ENCODE measurements around the gene PROCR.

DNA sequence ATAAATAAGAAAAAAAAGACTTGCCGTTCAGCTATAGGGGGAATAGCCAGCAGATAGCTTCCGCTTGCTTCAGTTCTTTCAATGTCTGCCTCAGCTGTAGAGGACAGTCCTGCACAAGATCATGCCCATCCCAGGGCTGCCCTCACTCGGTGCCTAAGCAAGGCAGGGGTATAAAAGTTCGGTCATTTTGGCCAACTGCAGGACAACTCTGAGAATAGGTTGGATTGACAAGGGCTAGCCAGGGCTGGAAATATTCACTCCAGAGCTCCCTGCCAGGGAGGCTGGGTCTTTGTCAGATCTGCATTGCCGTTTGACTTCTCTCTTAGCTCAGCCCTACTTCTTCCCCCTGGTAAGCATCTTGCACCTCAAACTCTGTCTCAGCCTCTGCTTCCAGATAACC lies 8.4 kb downstream of the PROCR start:
- TF ChIP-seq, protein P1, sequence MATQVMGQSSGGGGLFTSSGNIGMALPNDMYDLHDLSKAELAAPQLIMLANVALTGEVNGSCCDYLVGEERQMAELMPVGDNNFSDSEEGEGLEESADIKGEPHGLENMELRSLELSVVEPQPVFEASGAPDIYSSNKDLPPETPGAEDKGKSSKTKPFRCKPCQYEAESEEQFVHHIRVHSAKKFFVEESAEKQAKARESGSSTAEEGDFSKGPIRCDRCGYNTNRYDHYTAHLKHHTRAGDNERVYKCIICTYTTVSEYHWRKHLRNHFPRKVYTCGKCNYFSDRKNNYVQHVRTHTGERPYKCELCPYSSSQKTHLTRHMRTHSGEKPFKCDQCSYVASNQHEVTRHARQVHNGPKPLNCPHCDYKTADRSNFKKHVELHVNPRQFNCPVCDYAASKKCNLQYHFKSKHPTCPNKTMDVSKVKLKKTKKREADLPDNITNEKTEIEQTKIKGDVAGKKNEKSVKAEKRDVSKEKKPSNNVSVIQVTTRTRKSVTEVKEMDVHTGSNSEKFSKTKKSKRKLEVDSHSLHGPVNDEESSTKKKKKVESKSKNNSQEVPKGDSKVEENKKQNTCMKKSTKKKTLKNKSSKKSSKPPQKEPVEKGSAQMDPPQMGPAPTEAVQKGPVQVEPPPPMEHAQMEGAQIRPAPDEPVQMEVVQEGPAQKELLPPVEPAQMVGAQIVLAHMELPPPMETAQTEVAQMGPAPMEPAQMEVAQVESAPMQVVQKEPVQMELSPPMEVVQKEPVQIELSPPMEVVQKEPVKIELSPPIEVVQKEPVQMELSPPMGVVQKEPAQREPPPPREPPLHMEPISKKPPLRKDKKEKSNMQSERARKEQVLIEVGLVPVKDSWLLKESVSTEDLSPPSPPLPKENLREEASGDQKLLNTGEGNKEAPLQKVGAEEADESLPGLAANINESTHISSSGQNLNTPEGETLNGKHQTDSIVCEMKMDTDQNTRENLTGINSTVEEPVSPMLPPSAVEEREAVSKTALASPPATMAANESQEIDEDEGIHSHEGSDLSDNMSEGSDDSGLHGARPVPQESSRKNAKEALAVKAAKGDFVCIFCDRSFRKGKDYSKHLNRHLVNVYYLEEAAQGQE (IDR thresholded peaks at IDR 0.05; ENCODE audit: insufficient replicate concordance, low read depth), result no peak
- TF ChIP-seq, protein P2, sequence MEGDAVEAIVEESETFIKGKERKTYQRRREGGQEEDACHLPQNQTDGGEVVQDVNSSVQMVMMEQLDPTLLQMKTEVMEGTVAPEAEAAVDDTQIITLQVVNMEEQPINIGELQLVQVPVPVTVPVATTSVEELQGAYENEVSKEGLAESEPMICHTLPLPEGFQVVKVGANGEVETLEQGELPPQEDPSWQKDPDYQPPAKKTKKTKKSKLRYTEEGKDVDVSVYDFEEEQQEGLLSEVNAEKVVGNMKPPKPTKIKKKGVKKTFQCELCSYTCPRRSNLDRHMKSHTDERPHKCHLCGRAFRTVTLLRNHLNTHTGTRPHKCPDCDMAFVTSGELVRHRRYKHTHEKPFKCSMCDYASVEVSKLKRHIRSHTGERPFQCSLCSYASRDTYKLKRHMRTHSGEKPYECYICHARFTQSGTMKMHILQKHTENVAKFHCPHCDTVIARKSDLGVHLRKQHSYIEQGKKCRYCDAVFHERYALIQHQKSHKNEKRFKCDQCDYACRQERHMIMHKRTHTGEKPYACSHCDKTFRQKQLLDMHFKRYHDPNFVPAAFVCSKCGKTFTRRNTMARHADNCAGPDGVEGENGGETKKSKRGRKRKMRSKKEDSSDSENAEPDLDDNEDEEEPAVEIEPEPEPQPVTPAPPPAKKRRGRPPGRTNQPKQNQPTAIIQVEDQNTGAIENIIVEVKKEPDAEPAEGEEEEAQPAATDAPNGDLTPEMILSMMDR (IDR thresholded peaks at IDR 0.05; ENCODE audit: insufficient read depth, low read length), result no peak
- no peak for TF ChIP-seq POLR2AphosphoS5 (IDR thresholded peaks at IDR 0.05; ENCODE audit: low read depth)
- TF ChIP-seq SPI1 (IDR thresholded peaks at IDR 0.05; ENCODE audit: borderline replicate concordance, low read depth), result no peak

All from HL-60 (cell line).